DOHH2 (cell line): ENCODE data around the gene C11orf42.

Source experiments
- CTCF ChIP-seq: fragments of 200-600 bp; sonication (generic); IDR thresholded peaks from one replicate; pipeline ENCODE4 v1.5.1; 2014; ENCODE audit warnings: antibody characterized with exemption, mild to moderate bottlenecking, low read depth, low read length; ENCODE audit not compliant: poor library complexity, severe bottlenecking
- EZH2phosphoT487 ChIP-seq: fragments of 200-600 bp; sonication (generic); IDR thresholded peaks from 2 replicates; pipeline ENCODE4 v1.6.1; 2017; ENCODE audit warnings: borderline replicate concordance, mild to moderate bottlenecking, antibody characterized with exemption, low read length, moderate library complexity, mixed read lengths

GRCh38 chr11:6209801-6210200 lies 4.4 kb downstream of the C11orf42 start:
- TF ChIP-seq CTCF (no peak), EZH2phosphoT487 (no peak)
